GM06990 (cell line): ENCODE data around the gene COL23A1.

Source experiments
- DNase-seq: peaks from one replicate; pipeline ENCODE4 v3.0.0-alpha.2; 2011; ENCODE audit not compliant: insufficient read length; ENCODE audit errors: extremely low read depth
- H3K27me3 ChIP-seq: replicated peaks from 2 replicates; pipeline ENCODE4 v1.6.0; 2011; ENCODE audit warnings: low read length; ENCODE audit not compliant: control insufficient read depth, insufficient read depth
- H3K36me3 ChIP-seq: 2 replicates; pipeline ENCODE4 v1.5.1; 2011; ENCODE audit warnings: low read length; ENCODE audit not compliant: control insufficient read depth, insufficient read depth
- H3K4me3 ChIP-seq: replicated peaks from 2 replicates; pipeline ENCODE4 v1.5.1; 2011; ENCODE audit warnings: low read depth, mild to moderate bottlenecking, control low read depth, low read length
- TF ChIP-seq, protein P1 (sequence below): IDR thresholded peaks from 2 replicates; pipeline ENCODE4 v1.5.1; 2011; ENCODE audit warnings: low read length, control low read depth, mild to moderate bottlenecking, inconsistent platforms; ENCODE audit not compliant: insufficient read depth, poor library complexity, severe bottlenecking

Gene COL23A1

DNA sequence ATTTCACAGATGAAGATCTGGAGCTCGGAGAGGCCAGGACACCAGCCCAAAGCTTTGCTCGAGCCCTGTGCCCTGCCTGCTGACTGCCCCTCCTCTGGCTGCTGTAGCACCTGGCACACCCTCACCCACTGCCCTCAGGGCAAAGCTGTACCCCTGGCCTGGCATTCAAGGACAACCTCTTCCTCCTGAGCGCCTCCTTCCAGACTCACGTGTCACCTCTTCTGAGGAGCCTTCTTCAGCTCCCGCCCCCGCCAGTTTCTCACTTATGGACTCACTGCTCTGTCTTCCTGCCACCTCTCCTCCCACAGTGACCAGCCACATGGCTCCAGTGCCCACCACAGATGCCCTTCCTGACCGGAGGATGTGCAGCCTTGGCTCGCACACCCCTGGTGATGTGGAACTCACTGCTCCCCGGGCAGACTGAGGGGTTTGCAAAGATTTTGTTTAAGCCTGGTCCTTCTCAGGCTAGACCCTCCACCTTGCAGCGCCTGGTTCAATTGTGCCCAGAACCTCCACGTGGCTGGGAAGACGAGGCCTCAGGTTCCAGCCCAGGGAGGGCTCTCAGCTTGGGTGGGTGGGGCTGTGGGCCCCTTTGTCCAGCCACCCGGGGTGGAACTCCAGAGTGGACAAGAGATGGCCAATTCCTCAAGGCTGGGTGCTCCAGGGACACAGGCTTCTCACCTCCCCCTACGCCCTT lies 311.0 kb downstream of the COL23A1 start:
- H3K36me3 ChIP-seq, result no peaks in the 10 kb centered on the region
- TF ChIP-seq, protein P1, sequence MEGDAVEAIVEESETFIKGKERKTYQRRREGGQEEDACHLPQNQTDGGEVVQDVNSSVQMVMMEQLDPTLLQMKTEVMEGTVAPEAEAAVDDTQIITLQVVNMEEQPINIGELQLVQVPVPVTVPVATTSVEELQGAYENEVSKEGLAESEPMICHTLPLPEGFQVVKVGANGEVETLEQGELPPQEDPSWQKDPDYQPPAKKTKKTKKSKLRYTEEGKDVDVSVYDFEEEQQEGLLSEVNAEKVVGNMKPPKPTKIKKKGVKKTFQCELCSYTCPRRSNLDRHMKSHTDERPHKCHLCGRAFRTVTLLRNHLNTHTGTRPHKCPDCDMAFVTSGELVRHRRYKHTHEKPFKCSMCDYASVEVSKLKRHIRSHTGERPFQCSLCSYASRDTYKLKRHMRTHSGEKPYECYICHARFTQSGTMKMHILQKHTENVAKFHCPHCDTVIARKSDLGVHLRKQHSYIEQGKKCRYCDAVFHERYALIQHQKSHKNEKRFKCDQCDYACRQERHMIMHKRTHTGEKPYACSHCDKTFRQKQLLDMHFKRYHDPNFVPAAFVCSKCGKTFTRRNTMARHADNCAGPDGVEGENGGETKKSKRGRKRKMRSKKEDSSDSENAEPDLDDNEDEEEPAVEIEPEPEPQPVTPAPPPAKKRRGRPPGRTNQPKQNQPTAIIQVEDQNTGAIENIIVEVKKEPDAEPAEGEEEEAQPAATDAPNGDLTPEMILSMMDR, result no peak
- H3K27me3 ChIP-seq, result no peaks in the 10 kb centered on the region
- DNase-seq, result no peak
- no peak overlapping the region for H3K4me3 ChIP-seq

DNA sequence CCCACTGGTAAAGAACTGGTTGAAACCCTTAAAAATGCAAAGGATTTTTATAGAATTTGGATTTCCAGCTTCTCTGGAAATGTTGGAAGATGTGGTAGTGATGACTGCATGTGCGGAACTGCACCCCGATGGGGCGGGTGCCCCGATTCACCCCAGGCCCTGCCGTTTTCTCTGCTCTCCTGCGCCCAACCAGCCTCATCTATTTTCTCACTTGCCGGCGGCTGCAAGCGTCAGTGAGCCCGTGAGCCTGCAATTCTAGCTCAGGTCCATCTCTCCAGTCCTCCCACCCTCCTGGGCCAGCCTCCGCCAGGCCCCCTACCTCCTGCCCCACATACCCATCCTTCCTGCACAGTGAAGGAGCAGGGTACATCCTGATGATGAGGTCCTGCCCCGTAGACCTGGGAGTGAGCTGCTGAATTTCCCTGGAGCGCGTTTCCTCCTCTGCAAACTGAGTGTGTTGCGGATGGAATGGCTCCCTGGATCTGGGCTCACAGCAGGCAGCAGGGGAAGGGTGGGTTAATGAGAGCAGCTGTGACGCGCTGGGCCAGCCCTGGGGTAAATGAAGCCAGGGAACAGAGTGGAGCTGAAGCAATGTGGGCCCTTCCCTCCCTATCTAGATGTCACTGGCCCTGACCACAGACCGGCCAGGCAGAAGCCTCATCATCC lies 311.7 kb downstream of the COL23A1 start:
- no peaks in the 10 kb centered on the region for H3K36me3 ChIP-seq
- no peak overlapping the region for H3K4me3 ChIP-seq
- no peak for DNase-seq
- TF ChIP-seq, protein P1, result no peak
- no peaks in the 10 kb centered on the region; the same call in 1 of the 2 replicates for H3K27me3 ChIP-seq

DNA sequence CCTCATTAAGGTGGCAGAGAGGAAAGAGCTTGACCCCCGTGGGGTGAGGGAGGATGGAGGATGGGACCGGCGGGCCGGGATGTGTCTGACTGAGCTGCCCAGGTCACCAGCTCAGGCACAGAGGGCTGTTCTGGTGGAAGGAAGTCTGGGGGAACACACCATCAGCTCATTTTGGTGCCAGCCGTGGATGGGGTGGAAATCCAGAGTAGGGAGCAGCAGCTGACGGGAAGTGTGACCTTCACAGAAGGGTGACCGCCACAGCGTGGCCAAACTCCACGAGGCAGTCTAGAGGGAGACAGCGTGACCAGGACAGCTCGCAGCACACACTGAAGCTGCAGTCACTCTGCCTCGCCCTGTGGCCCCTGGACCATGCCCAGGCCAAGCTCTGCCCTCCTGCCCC lies 312.3 kb downstream of the COL23A1 start:
- H3K36me3 ChIP-seq, result no peaks in the 10 kb centered on the region
- TF ChIP-seq, protein P1, result no peak
- no peak overlapping the region for H3K4me3 ChIP-seq
- DNase-seq, result no peak
- H3K27me3 ChIP-seq, result no peaks in the 10 kb centered on the region; the same call in 1 of the 2 replicates

DNA sequence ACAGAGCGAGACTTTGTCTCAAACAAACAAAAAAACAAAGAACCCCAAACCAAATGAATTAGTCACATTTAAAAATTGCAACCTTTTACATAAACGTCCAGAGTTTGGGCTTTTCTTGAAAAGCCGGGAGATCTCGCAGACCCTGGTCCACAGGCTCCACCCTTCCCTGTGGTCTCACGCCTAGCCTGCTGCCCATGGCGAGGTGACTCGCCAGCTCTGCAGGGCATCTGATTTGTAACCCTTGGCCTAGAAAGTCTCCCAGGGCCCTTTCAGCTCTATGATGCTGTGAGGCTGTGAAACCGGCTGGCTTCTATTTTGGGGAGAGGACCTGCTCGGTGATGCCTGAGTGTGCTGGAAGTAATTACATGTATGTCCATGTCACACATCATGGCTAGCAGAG lies 312.8 kb downstream of the COL23A1 start:
- Histone ChIP-seq H3K4me3 (no peak overlapping the region), H3K36me3 (no peaks in the 10 kb centered on the region), H3K27me3 (no peaks in the 10 kb centered on the region; the same call in 1 of the 2 replicates)
- TF ChIP-seq, protein P1, result no peak
- DNase-seq, result no peak

DNA sequence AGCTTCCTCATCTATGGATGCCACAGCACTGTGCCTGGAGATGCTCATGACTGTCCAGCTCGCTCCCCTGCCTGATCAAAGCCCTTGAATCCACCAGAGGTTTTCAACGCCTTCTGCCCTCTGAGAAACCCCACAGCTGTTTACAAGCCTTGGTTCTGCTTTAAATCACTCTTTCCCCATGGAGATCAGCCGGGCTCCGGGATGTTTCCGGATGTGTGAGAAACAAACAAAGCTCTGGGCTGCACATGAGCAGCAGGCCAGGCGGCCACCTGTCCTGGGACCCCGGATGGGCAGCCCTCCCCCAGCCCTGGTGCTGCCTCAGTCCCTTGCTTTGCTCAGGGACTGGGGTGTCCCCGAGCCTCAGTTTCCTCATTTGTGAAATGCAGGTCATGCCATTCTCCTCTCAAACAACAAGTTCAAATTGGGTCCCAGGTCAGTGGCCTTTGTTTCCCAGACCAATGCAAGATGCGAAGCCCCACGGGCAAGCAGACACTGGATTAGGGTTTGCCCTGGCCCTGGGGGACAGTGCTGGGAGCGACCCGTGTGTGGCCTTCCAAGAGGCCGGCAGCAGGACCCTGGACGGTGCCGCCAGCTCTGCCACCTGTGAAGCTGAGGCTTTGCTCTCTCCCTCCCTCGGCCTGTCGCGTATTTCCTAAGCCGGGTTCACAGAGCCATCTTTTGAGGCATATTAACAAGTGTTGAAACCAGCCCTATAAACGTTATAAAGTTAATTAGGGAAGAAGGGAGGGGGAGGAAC lies 315.2 kb downstream of the COL23A1 start:
- TF ChIP-seq, protein P1, result no peak
- no peaks in the 10 kb centered on the region; the same call in 1 of the 2 replicates for H3K27me3 ChIP-seq
- H3K36me3 ChIP-seq, result no peaks in the 10 kb centered on the region
- no peak overlapping the region for H3K4me3 ChIP-seq
- no peak for DNase-seq
